DLD1 (cell line): ENCODE results near the gene ZNF346.

Source experiments
- in situ Hi-C: cut with HindIII; loops from 2 replicates; pipeline ENCODE4 v1.10.0; 2017; ENCODE audit warnings: low sequenced_read_pairs

The ZNF346 gene

DNA sequence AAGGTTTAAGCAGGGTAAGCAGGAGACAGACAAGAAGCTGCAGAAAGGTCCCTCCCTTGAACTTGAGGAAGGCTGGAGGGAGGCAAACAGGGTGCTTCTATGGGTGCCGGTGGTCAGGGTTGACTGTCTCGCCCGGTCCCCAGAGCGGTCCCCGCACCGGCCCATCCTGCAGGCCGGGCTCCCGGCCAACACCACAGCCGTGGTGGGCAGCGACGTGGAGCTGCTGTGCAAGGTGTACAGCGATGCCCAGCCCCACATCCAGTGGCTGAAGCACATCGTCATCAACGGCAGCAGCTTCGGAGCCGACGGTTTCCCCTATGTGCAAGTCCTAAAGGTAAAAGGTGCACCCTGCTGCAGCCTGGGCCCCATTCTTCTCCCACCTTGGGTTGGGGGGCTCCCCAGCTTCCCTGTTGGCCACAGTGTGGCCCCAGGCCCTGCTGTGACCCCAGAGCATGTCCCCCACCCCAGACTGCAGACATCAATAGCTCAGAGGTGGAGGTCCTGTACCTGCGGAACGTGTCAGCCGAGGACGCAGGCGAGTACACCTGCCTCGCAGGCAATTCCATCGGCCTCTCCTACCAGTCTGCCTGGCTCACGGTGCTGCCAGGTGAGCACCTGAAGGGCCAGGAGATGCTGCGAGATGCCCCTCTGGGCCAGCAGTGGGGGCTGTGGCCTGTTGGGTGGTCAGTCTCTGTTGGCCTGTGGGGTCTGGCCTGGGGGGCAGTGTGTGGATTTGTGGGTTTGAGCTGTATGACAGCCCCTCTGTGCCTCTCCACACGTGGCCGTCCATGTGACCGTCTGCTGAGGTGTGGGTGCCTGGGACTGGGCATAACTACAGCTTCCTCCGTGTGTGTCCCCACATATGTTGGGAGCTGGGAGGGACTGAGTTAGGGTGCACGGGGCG lies 69.9 kb downstream of the ZNF346 start:
- in situ Hi-C loops, result no loop called here

DNA sequence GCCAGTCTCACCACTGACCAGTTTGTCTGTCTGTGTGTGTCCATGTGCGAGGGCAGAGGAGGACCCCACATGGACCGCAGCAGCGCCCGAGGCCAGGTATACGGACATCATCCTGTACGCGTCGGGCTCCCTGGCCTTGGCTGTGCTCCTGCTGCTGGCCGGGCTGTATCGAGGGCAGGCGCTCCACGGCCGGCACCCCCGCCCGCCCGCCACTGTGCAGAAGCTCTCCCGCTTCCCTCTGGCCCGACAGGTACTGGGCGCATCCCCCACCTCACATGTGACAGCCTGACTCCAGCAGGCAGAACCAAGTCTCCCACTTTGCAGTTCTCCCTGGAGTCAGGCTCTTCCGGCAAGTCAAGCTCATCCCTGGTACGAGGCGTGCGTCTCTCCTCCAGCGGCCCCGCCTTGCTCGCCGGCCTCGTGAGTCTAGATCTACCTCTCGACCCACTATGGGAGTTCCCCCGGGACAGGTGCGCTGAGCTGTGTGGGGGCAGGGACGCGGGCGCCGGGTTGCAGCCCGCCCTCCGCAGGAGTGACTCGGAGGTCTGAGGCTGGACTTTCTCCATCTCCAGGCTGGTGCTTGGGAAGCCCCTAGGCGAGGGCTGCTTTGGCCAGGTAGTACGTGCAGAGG lies 70.7 kb downstream of the ZNF346 start:
- in situ Hi-C loops, result no loop called here

DNA sequence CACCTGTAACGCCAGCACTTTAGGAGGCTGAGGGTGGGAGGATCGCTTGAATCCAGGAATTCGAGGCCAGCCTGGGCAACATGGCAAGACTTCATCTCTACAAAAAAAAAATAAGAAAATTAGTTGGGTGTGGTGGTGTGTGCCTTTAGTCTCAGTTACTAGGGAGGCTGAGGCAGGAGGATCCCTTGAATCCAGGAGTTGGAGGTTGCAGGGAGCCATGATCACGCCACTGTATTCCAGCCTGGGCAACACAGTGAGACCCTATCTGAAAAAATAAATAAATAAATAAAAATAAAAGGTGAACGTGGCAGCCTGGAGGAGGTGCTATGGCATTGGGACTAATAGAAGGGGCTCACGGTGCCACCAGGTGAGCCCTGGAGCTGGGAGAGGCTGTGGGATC lies 71.3 kb downstream of the ZNF346 start:
- in situ Hi-C loops, result no loop called here

DNA sequence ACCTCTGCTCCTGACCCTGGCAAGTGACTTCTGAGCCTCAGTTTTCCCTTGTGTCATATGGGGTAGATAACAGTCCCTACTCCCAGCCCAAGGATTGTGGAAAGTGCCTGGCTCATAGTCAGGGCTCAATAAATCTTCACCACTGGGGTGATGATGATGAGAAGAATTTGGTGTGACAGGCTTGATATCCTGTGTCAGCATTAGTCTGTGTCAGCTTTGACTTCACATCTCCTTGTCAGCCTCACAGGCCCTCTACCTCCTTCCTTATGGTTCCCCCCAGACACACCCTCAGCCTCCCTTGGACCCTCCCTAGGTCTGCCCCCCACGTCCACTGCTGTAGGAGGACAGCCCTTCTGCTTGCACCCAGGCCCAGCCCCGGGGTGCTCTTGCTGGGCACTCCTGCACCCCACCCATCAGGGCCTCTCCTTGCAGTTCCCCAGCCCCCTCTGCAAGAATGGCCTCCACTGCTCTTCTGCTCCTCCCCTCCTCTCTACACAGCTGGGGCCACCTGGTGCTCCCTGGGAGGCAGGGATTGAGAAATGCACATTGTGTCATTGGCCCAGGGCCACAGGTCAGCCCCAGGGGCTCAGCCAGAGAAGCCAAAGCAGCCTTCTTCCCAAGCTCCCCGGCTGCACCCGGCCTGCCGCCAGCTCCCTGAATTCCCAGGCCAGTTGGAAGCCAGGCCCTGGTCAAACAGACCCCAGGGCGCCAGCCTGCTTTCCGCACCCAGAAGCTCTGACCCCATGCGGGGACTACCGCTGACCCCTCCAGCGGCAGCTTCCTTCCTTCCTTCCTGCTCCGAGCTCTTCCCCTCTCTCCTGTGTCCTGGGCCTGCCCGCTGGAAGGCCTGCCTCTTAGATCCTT lies 72.0 kb downstream of the ZNF346 start:
- in situ Hi-C loops, result no loop called here

DNA sequence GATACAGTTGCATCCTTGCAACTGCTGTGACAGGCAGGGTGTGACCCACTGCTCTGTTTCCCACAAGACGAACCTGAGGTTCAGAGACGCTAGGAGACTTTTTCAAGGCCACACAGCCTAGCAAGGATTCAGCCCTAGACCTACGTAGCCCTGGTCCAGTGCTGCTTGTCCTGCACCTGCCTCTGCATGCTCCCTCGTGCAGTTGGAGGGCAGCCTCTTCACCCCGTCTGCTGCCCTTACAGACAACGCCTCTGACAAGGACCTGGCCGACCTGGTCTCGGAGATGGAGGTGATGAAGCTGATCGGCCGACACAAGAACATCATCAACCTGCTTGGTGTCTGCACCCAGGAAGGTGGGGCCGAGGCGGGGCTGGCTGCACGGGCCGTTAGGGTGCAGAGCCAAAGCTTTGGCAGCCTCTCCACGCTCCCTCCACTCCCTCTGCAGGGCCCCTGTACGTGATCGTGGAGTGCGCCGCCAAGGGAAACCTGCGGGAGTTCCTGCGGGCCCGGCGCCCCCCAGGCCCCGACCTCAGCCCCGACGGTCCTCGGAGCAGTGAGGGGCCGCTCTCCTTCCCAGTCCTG lies 72.7 kb downstream of the ZNF346 start:
- in situ Hi-C loops, result no loop called here

DNA sequence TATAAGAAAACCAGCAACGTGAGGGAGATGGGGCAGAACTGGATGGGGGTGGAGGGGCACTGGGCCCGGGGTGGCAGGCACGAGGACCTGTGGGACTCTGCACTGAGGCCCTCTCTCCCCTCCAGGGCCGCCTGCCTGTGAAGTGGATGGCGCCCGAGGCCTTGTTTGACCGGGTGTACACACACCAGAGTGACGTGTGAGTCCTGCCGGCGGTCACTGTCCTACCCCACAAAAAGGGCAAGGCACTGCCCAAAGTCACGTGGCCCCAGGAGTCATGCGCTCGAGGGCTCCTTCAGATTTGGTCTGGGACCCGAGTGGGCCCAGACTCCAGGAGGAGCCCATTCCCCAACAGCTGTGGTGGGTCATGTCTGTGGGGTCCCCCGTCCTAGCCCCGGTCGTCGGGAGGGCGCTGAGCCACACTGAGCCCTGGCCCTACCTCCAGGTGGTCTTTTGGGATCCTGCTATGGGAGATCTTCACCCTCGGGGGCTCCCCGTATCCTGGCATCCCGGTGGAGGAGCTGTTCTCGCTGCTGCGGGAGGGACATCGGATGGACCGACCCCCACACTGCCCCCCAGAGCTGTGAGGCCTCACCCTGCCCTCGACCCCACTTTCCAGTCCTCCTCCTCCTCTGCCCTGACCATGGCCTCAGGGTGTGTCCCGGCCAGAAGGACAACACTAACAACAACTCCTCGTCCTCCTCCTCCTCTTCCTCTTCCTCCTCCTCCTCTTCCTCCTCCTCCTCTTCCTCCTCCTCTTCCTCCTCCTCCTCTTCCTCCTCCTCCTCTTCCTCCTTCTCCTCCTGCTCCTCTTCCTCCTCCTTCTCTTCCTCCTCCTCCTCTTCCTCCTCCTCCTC lies 73.9 kb downstream of the ZNF346 start:
- in situ Hi-C loops, result no loop called here

DNA sequence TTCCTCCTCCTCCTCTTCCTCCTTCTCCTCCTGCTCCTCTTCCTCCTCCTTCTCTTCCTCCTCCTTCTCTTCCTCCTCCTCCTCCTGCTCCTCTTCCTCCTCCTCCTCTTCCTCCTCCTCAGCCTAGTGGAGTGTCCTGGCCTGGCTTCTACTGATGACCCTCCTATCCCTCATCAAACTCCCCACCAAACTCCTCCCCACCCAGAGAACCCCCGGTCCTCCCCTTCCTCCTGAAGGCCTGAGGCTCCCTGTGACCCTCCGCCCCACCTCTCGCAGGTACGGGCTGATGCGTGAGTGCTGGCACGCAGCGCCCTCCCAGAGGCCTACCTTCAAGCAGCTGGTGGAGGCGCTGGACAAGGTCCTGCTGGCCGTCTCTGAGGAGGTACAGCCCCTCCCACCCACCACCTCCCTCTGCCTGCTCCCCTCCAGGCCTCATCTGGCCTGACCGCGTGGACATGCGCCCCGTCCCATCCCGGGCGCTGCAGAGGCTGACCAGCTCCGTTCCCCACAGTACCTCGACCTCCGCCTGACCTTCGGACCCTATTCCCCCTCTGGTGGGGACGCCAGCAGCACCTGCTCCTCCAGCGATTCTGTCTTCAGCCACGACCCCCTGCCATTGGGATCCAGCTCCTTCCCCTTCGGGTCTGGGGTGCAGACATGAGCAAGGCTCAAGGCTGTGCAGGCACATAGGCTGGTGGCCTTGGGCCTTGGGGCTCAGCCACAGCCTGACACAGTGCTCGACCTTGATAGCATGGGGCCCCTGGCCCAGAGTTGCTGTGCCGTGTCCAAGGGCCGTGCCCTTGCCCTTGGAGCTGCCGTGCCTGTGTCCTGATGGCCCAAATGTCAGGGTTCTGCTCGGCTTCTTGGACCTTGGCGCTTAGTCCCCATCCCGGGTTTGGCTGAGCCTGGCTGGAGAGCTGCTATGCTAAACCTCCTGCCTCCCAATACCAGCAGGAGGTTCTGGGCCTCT lies 74.8 kb downstream of the ZNF346 start:
- in situ Hi-C loops, result no loop called here

DNA sequence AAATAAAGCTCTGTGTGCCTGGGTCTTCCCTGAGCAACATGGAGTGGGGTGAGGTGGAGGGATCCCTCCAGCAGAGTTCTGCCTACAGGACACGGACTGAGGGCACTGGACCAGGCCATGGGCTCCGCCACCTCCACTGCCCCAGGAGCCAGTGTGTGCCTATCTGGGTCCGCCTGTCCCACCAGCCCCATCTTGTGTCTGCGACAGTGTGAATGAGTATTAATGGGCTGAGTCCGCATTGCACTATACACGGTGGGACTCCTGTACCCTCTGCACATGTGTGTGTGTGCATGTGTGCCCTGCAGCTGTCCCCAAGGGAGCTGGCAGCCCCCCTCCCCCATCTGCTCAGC lies 75.6 kb downstream of the ZNF346 start:
- in situ Hi-C loops, result no loop called here

DNA sequence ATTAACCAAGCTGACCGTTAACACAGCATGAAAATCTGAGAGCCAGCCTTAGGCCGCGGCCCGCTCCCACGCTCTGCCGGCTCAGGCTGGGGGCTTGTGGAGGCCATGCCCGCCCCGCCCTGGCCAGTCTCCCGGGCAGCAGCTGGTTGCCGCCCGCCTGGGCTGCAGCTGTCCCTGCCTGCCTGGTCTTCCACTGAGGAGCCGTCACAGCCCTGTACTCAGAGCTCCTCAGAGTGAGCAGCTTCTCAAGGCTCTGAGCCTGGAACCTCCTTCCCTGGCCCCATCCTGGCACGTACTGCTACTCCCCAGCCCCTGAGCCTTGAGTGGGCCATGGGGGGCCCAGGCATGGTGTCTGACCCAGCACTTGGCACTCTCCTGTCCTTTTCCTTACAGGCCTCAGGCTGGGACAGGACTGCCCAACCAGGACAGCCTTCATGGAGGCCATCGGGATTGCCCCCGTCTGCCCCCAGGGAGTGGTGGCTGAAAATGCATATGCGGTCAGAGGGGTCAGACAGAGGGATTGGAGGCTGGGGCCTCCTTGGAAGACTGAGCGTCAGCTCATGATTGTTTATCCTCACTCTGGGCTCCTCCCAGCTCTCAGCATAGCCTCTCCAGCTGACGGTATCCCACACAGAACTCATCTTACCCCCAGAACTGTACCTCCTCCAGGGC lies 76.1 kb downstream of the ZNF346 start:
- in situ Hi-C loops, result no loop called here

DNA sequence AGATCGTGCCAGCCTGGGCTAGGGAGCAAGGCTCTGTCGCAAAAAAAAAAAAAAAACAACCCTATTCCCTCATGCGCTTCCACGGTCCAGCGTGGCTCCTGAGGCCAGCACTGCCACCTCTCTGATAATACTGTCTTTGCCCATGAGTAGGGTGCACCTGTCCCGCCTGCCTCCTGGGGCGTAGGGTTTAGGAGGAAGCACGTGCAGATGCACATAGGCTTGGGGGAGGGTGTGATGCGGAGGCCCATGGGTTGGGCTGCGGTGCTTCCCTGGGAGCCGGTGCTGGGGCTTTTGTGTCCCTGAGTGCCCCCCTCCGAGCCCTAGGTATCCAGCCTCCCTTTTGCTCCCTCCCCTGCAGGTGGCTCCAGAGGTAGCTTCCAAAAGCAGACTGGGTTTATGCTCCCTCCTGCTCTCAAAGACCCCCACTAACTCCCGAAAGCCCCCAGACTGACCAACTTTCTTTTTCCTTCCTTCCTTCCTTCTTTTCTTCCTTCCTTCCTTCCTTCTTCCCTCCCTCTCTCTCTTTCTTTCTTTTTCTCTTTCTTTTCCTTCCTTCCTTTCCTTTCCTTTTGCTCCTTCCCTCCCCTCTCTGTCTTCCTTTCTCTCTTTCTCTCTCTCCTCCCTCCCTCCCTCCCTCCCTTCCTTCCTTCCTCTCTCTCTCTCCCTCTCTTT lies 77.1 kb downstream of the ZNF346 start:
- in situ Hi-C loops, result no loop called here

DNA sequence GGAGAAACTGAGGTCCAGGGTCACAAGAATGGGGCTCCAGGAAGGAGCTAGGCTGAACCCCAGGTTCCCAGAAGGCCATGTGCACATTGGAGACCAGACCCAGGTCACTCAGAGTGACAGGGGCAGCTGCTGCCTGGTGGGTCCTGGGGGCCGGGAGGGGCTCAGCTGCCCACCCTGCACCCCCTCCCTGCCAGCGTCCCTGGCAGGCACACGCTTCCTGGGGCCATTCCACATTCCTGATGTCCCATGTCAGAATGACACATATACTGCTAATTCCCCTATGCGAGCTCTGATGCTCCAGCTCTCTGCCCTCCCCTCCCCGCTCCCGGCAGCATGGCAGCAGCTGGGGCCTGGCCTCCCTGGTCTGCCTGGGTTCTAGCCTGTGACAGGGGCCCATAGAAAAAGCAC lies 78.2 kb downstream of the ZNF346 start:
- in situ Hi-C loops, result no loop called here

DNA sequence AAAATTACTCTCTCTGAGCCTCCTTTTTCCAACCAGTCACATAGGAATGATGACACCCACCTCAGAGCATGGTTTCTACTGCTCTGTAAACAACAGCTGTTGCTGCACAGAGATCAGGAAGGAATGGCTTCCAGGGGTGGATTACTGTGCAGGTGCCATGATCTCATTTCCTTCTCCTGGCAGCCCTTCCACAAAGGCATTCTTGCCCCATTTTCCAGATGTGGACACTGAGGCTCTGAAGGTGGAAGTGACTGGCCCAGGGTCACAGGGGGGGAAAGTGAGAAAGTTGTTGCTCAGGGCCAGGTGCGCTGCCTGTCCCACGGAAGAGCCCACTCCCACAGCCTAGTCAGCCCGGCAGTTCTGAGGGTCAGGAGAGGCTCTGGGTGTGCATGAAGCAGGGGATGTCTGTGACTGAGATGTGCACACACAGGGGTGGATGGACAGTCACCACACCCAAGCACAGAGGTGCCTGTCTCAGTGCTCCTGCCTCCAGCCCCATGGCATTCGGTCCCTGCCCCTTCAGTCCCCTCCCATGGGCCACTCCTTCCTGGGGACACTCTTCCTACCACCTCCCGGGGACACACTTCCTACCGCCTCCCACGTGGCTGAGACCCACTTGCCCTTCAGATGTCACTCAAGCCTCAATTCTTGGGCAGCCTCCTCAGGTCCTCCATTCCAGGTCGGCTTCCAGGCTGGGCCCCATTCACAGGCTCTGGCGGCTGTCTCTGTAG lies 81.2 kb downstream of the ZNF346 start:
- in situ Hi-C loops, result no loop called here

DNA sequence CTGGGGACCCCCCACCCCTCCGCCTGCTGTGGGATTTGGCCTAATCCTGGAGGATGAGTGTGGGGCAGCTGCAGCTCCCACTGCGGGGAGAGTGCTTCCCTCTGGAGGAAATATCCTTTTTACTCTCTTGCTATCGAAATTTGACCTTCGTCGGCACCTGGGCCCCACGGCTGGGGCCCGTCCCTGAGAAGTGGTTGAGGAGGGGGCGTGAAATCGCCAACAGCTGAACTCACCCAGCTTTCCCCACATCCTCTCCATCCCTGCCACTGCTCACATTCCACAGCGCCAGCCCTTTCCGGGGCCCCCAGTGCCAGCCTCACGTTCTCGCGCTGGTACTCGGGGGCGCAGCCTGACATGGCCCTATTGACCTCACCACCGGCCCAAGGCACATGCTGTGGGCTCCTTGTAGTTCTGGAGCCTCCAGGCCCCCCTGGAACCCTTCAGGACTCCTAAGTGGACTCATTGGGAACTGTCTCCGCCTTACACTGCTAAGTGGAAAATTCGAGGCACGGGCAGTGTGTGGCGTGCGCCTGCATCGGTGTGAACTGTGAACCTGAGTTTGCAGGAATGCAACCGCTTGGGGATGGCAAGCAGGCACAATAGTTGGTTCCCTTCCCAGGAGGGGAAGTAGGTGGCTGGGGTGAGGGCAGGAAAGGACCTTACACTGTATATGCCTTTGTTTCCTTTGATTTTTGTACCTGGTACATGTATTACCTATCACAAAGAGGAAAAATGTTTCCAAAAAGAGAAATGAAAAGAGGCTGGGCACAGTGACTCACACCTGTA lies 83.4 kb downstream of the ZNF346 start:
- in situ Hi-C loops, result no loop called here

DNA sequence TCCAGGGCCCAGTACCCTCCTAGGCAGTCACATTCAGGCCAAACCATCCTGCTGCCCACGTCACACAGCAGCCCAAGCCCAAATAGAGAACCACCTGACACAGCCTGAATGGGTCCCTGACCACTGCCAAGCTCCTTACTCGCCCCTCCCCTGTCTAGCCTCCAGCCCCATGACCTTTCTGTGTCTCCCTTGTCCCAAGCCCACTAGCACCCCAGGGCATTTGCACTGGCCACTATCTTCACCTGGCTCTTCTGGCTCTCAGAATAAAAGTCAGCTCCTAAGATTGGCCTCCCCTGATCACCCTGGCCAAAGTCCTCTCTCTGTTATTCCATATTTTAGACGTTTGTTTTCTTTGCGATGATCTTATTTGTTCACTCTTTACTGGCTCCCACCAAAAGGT lies 84.7 kb downstream of the ZNF346 start:
- in situ Hi-C loops, result no loop called here

DNA sequence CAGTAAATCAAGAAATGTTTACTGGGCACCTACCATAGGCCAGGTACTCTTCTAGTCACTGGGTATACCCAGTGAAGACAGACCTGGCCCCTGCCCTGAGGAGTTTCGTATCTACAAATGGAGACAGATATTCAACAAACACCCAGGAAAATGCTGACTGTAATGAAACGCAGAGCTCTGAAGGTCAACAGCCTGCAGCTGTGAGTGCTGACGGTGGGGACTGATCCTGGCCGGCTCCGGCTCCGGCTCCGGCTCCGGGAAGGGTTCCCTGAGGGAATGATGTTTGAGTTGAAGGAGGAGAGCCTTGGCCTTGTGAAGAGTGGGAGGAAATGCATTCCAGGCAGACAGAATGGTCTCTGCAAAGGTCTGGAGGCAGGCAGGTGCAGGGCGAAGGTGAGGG lies 87.3 kb downstream of the ZNF346 start:
- in situ Hi-C loops, result no loop called here

DNA sequence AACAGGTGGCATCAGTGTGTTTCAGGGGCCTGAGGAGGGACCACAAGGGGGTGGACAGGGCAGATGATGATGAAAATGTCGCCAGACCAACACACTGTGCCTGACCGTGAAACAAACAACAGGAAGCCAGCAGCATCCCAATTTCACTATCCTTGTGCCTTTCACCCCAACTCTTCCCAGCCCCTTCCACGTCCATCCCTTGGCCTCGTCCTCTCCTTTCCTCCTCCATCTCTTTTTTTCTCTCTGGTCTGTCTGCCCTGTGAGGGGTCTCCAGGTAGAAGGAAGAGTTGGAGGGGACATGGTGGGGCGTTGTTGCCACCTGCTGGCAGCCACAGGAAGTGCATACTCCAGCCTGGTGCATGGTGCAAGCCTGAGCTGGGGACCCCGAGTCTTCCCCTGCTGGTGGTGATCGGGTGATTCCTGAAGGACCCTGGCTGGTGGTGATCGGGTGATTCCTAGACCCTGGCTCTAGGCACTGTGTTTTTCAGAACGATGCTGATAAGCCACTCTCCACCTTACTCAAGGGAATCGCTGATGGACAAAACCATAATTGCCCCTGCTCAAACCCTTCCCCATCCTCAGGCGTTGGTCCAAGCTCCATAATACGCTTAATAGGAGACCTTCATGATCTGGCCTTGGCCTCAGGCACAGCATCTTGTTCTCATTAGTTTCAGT lies 89.4 kb downstream of the ZNF346 start:
- in situ Hi-C loops, result no loop called here
